Measurements from ENCODE around the gene LAMA2.
A peak's percentile ranks its signal among the peaks of the same experiment; 100 is the strongest.

Gene LAMA2

DNA sequence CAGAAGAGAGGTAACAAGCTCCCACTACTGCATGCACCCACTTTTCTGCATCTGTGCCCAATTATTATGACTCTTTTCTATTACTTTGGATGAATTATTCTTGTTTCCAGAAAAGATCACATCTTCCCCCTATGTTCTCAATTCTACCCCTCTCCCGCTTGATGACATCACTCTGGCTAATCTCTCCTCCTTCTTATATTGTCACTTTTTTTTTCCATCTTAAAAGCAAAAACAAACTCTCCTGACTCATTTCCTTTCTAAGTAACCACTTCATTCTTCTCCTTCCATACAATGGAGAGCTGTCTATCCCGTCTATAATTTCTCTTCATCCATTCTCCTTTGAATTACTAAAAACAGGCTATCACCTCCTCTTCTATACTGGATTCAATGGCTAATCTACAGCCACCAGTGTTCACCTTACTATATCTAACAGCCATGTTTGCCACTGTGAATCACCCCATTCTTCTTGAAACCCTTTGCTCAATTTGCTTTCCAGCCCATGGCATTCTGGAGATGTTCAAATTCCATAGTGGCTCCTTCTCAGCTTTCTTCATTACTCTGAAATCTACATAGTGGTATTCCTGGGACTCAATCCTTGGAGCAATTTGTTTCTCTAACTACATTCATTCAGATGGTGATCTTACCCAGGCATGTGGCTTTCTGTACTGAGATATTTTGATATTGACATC lies 448.7 kb downstream of the LAMA2 start:
- no peak for DNase-seq

DNA sequence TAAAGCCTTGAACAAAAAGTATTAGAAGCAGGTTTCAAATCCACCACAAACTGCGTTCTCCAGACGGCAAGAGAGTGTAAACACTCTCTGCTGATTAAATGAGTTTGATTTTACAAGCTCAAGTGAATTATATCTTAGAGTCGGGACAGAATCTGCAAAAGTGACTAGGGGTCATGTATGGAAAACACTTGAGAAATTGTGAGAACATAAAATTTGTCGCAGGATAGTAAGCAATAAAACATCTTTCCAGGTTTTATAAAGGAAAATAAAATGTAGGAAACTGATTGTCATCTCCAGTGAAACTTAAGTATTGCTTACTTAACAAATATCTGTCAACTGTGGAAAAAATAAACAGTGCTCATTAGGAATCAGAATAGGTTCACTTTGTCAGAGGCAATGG lies 452.9 kb downstream of the LAMA2 start:
- no peak for DNase-seq

DNA sequence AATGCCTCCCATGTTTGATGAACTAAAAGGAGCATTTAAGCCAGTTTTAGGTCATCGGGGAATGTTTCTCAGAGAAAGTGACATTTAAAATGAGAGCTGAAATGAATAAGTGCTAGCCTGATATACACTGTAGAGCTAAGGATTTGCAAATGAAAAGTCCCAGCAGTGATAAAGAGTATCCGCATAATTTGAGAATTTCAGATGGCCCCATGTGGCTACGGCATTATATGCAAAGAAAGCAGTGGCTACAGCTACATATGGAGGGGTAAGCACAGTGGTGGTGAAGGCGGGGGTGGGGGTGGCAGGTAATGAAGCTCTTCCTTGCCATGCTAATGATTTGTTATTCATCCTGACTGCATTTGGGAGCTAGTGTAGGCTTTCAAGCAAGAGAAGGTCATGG lies 455.7 kb downstream of the LAMA2 start:
- DNase-seq: no peak

DNA sequence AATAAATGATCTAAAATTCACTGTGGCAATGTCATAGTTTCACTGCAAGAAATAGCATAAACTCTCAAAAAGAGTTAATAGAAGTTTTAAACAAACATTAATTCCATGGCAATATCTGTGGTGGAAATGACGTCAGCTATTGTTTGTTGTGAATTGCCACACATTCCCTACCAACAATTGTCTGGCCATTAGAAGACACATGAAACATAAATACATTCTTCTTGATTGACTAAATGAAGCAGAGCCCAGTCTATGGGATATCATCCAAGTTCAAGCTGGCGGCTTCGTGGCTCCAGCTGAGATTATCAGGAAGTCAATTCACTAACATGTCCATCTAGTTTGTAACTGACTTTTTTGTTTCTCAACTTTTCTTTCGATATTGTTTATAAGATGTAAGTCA lies 458.0 kb downstream of the LAMA2 start:
- no peak for DNase-seq

DNA sequence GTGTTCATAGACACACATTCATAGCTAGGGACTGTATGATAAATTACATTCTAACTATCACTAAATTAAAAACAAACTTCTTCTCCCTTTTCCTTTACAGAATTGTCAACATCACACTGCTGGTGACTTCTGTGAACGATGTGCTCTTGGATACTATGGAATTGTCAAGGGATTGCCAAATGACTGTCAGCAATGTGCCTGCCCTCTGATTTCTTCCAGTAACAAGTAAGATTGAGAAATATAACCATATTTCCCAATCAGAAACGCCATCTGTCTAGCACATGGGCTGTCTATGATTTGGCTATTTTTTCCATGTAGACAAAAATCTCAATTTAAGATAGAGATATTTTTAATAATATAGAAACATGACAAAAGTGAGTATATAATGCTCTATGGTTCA lies 459.3 kb downstream of the LAMA2 start:
- DNase-seq: no peak

DNA sequence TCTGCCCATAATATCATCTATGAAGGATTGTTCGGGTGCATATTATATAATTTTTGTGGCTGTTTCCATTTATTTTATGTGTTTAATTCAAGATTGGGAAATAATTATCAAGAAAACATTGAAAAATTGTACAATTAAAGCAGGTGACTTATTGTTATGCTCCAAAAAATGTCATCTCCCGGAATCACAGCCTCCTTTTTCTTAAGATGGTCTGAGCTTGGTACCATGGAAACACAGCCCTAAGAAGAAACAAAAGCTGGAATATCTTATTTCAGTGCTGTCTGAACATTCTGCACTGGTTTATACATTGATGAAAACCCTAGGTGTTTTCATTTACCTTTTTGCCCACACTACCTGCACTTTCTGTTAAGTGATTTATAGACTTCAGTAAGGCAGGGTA lies 459.9 kb downstream of the LAMA2 start:
- no peak for DNase-seq

DNA sequence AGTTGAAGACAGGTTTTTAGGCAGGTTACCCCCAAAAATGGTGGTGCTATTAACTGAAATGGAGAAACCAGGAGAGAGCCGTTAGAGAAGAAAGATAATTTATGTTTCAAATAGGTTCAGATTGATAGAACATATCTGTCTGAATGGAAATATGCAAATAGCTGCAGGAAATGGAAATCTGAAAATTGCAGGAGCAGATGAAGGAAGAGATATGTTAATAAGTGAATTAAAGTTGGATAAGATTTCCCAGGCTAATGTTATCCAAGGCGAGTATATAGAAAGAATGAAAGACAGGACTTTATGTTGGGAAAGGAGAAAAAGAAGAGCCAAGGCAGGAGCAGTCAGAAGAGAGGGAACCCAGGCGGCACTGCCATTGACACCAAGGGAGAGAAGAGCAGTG lies 461.4 kb downstream of the LAMA2 start:
- DNase-seq: no peak

DNA sequence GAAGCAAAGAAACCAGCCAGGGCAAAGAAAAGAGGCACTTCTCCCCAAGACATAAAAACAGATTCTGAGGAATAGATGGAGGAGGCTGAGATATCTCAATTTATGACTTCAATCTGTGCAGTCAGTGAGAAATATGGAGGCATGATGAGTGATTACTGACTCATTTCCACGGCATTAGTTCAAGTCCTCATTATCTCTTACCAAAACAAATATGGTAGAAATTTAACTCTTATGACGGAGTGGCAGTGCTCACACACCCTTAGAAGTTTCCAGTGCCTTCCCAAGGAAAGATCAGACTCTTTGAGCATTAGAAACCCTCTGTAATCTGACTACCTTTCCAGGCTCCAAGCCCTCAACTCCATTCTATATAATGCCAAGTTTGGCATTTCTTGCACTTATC lies 463.0 kb downstream of the LAMA2 start:
- no peak for DNase-seq

DNA sequence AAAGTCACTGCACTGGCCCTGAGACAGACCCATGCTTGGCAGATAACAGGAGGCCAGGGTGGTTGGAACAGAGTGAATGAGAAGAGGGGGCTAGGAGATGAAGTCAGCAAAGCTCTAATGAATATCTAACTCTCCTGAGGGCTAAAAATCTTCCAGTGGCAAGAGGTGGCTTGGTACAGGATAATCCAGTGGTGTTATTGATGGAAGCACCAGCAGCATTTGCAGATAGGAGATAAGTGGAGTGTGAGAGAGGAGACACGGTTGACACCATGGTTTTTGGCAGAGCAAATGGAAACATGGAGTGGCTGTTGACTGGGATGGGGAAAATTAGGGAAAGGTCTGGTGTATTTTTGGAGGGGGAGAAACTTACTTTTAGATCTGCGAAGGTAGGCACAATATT lies 464.0 kb downstream of the LAMA2 start:
- DNase-seq: no peak

DNA sequence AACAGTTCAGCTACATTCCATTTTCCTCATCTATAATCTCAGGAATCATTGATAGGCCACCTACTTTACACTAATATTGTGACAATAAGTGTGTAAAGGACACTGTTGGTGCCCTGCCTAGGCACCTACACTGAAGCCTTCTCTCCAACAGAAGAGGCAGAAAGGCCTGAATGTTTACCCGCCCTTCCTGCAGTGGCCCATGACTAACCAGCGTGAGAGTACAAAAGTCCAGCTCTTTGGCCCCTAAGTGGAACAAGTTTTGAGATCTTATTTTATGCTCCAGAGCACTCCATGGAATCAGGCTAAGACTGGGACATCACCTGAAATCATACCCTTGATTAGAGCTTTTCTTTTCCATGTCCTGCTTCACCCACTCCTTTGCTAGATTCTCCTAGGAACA lies 467.3 kb downstream of the LAMA2 start:
- no peak for DNase-seq

DNA sequence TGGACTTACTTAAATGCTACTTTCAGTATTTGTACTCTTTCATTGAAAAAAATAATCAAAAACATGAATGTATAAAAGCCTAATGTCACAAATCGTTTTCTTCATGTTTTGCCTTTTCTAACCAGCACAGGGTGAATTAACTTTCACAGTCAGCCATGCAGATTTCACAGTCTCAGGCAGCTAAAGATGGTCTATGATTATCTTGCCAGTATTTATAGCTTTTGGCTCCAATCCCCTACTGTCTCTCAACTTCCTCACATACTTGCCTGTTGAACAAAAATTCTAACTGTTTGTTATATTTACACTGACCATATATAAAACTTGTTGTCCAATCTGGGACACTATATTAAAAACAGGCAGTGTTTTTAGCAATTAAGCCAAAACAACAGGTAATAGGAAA lies 468.9 kb downstream of the LAMA2 start:
- DNase-seq: no peak

DNA sequence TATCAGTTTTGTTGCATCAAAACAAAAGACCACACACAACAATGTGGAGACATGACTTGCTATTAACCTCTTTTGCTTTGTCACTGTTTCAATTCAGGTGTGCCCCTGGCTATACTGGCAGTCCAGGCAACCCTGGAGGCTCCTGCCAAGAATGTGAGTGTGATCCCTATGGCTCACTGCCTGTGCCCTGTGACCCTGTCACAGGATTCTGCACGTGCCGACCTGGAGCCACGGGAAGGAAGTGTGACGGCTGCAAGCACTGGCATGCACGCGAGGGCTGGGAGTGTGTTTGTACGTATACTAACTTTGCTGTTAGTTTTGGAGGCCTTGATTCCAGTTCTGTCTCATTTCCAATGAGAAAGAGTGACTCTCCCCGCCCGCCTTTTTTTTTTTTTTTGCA lies 470.1 kb downstream of the LAMA2 start:
- DNase-seq: no peak

DNA sequence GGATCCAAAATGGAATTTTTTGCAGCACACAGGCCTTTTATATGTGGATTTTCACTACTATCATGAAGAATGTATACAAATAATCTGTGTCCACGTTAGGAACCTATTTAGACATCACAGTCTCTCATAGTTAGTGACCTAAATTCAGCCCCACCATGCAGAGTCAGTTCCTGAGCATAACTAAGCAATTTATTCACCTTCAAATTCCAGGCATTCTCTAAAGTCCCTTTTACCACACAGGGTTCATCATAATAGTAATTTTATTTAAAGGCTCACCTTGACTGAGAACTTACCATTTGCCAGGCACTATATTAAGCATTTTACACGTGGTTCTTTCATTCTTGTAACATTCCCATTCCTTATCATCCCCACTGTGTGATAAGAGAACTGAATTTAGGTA lies 473.2 kb downstream of the LAMA2 start:
- DNase-seq: no peak

DNA sequence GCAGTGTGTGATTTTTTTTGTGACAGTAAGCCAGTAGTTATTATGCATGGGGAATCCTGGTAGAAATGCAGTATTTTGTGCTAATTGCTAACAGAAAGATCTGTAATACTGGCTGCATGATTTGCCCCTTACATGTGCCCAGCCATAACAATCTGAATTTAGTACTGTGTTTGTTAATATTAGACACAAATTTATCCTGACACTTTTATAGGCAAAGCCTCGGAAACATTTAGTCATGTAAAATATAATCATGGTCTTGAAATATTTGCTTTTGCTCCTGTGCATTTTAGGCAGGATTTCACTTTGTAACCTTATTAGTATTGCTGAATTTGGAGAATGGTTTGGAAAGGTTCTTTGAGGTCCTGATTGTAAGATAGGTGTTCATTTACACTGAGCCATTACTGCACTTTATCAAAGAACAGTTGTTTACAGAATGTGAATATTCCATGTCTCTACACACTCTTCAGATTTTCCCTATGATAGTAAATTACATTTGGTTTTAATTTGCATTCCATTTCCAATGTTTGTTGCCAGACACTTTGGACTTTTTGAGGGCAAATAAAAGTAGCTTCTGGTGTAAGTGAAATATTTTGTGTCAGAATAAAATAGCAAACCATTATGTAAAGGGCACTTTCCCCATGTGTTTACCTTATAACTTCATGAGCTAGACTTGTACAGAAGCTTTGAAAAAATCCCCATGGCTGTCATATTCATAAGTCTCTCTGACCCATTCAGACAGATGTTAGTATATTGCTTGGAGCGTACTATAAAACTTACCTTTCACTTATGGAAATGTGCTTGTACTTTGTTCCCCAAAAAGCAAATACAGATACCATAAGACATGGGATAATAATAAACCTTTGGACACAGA lies 477.1 kb downstream of the LAMA2 start:
- DNase-seq: no peak

DNA sequence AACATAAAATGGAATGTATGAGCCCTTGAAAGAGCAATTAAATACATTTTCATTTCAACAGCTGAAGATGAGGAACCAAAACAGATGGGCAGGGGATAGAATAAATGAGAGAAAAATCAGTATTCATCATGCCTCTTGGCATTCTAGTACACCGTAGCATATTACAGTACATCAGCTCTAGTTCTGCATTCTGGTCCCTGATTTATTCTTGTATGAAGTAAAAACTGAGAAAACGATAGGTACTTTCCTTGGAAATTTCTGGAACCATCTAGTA lies 477.7 kb downstream of the LAMA2 start:
- no peak for DNase-seq

DNA sequence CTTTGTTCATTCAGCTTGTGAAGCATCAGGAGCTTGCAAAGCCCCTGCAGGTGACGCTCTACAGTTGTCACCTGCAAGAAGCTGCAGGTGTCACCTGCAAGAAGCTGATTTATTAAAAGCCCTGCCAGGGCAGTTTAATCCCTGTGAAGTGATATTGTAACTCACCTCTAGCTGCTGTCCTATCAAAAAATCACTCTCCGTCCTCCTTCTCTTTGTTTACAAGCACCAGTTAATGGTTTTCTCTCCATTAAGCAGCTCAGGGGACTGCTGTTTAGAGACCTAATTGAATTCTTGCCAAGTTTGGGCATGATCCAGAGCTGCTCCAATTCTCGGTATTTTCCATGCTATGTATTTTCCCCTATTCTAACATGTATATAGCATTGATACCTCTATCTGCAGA lies 481.1 kb downstream of the LAMA2 start:
- DNase-seq: no peak

DNA sequence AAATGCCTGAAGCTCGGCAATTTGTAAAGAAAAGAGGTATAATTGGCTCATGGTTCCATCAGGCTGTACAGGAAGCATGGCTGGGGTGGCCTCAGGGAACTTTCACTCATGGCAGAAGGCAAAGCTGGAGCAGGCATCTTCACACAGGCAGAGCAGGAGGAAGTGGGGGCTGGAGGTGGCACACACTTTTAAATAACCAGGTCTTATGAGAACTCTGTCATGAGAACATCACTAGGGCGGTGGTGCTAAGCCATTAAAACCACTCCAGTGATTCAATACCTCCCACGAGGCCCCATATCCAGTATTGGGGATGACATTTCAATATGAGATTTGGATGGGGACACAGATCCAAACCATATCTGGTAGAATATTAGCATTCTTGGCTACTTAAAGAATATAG lies 481.8 kb downstream of the LAMA2 start:
- DNase-seq: no peak

DNA sequence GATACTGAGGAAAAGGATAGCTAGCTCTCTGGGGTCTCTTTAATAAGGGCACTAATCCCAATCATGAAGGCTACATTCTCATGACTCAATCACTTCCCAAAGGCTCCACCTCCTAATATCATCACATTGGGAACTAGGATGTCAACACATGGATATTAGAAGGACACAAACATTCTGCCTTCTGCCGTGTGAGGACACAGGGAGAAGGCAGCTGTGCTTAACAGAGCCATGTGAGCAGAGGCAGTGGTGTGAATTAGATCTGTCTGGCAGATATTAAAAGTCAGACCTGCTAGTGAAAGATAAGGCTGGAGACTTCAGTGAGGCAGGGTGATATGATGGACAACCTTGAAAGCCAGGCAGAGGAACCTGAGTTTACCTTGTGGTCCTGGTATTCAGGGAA lies 485.1 kb downstream of the LAMA2 start:
- DNase-seq: no peak

DNA sequence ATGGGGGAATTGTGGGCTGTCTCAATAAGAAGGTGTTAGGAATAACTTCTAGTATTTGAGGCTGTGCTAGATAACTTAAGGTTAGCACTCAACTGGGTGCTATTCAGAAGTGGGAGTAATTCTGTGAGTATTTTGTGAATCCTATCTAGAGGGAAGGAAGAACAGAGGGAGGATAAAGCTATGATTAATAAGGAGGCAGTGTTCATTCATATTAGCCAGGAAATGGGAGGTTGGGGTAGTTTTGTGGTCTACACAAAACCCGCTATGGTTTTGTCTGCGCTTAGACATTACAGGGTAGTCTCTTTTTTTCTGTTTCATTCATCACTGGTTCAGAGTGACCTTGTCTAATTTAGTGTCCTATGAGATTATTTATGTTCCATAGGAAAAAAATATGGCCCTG lies 486.0 kb downstream of the LAMA2 start:
- DNase-seq: no peak

DNA sequence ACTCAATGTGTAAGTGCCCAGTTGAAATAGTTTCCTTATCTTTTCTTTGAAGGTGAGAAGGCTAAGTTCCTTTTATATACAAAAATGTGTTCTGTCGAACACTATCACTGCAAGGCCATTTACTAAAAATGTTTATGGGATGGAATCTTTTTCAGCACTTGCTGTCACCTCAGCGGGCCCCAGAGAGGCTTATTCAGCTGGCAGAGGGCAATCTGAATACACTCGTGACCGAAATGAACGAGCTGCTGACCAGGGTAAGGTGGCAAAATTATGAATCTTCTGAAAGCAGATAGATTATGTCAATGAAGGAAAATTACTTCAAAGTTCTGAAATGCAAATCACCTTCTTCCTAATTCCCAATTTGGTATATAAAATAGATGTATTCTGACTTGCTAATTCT lies 486.8 kb downstream of the LAMA2 start:
- no peak for DNase-seq

DNA sequence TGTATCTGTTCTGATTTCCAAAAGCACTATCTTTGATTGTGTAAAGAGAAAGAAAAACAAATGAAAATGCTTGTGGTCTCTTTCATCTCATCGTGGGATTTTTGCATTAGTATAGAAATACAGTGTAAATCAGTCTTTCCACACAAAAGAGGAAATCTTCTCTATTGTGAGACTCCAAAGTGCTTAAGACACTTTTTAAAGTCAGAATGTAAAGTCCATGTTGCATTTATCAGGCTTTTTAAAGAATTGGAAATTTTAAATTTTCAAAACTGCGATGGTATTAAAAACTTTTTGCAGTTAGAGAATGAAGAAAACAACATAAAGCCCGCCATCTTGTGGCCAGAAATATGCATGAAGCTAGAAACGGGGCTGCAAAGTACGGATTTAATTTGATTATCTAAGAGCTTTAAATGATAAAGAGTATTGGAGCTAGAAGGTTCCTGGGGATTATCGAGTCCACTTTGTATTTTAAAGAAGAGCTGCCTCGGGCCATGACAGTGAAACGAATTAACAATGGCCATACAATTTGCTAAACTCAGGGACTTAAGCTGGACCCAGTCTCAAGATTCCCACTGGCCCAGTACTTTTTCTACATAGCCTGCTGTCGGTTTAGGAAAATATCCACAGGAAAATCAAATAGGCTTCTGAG lies 487.5 kb downstream of the LAMA2 start:
- DNase-seq: peak; percentile 7 to 21

DNA sequence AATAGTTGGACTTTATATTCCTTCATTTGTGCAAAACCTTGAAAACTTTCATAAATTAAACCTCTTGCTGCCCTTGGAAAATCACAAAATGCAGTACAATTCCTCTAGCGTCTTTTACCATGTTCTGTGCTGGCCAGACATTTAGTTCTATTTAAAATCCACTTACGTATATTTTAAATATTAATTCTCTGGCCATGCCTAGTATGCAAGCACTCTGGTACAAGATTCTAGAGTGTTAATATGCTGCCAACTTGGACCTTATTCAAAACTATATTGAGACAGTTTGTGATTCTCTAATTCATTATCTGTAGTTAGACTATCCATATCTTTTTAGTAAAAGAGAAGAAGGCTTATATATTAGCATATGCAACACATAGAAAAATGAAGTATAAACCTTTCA lies 498.9 kb downstream of the LAMA2 start:
- no peak for DNase-seq

DNA sequence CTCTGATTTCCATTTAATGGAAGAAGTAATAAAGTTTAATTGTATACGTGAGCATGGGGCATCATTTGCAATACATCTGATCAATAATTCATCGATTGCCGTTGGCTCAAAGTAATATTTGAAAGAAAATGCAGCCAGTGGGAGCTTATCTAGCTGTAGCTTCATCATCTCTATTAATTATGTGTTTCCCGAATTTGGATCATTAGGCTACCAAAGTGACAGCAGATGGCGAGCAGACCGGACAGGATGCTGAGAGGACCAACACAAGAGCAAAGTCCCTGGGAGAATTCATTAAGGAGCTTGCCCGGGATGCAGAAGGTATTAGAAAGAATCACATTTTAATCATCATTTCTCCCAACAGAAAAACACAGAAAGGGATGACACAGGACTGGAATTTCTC lies 500.0 kb downstream of the LAMA2 start:
- DNase-seq: no peak

DNA sequence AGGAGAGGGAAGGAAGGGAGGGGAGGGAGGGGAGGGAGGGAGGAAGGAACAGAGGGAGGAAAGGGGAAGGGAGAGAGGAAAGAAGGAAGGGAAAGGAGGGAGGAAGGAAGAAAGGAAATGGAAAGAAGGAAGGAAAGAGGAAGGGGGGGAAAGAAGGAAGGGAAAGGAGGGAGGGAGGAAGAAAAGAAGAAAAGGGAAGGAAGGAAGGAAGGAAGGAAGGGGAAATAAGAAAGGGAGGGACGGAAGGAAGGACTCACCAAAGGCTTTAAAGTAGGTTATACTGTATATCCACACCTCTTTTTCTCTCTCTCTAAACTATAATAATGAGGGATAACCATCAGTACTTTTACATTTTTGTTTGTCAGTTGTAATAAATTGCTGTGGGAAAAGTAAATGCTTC lies 502.2 kb downstream of the LAMA2 start:
- DNase-seq: no peak
